ENCODE measurements around the gene PGS1. TPM values are rescaled to one million over a fixed set of nuclear protein-coding genes. Genes with fewer than 3 reads are reported as not detected.

The PGS1 gene
- total RNA-seq, 1 donor from 2014 or later = 50.2 TPM

GRCh38 chr17:78341559-78342448 lies 36.6 kb upstream of the PGS1 start:
- Mint-ChIP-seq H3K4me1 (ENCODE audit: low read depth, unreplicated experiment) (peaks cover 3% of the 10 kb centered on the region), H3K27me3 (ENCODE audit: unreplicated experiment) (peaks cover 2% of the 10 kb centered on the region), H3K4me3 (ENCODE audit: unreplicated experiment) (no peak overlapping the region), H3K9me3 (ENCODE audit: unreplicated experiment) (peaks cover under 1% of the 10 kb centered on the region), H3K36me3 (ENCODE audit: unreplicated experiment) (no peaks in the 10 kb centered on the region), H3K27ac (ENCODE audit: unreplicated experiment) (no peak overlapping the region)
- TF ChIP-seq CTCF (IDR thresholded peaks at IDR 0.05; ENCODE audit: partially characterized antibody, unreplicated experiment) = no peak
- peak; percentile 65 for DNase-seq

- Mint-ChIP-seq H3K4me3 (ENCODE audit: unreplicated experiment) (peak overlapping the region; percentile 7), H3K9me3 (ENCODE audit: unreplicated experiment) (peaks cover 2% of the 10 kb centered on the region), H3K27ac (ENCODE audit: unreplicated experiment) (no peak overlapping the region), H3K27me3 (ENCODE audit: unreplicated experiment) (peaks cover 2% of the 10 kb centered on the region), H3K4me1 (ENCODE audit: low read depth, unreplicated experiment) (peaks cover 3% of the 10 kb centered on the region), H3K36me3 (ENCODE audit: unreplicated experiment) (no peaks in the 10 kb centered on the region)
- DNase-seq = no peak
- TF ChIP-seq CTCF (IDR thresholded peaks at IDR 0.05; ENCODE audit: partially characterized antibody, unreplicated experiment) = no peak
Observed at GRCh38 chr17:78342449-78343186, 35.8 kb upstream of the PGS1 start.

GRCh38 chr17:78343187-78343542 lies 35.3 kb upstream of the PGS1 start:
- TF ChIP-seq CTCF (IDR thresholded peaks at IDR 0.05; ENCODE audit: partially characterized antibody, unreplicated experiment) = no peak

GRCh38 chr17:78343543-78344201 lies 34.8 kb upstream of the PGS1 start:
- Mint-ChIP-seq H3K36me3 (ENCODE audit: unreplicated experiment) (no peaks in the 10 kb centered on the region), H3K27me3 (ENCODE audit: unreplicated experiment) (peaks cover 2% of the 10 kb centered on the region), H3K4me1 (ENCODE audit: low read depth, unreplicated experiment) (peaks cover 3% of the 10 kb centered on the region), H3K4me3 (ENCODE audit: unreplicated experiment) (no peak overlapping the region), H3K9me3 (ENCODE audit: unreplicated experiment) (peaks cover 2% of the 10 kb centered on the region), H3K27ac (ENCODE audit: unreplicated experiment) (no peak overlapping the region)
- DNase-seq = no peak
- TF ChIP-seq CTCF (IDR thresholded peaks at IDR 0.05; ENCODE audit: partially characterized antibody, unreplicated experiment) = no peak

More at GRCh38 chr17:78343187-78343542, 35.3 kb upstream of the PGS1 start:
- Mint-ChIP-seq H3K27me3 (ENCODE audit: unreplicated experiment) (peaks cover 2% of the 10 kb centered on the region), H3K4me3 (ENCODE audit: unreplicated experiment) (no peak overlapping the region), H3K27ac (ENCODE audit: unreplicated experiment) (no peak overlapping the region), H3K4me1 (ENCODE audit: low read depth, unreplicated experiment) (peaks cover 3% of the 10 kb centered on the region), H3K9me3 (ENCODE audit: unreplicated experiment) (peaks cover 2% of the 10 kb centered on the region), H3K36me3 (ENCODE audit: unreplicated experiment) (no peaks in the 10 kb centered on the region)
- no peak for DNase-seq

Measured in glutamatergic neuron (in vitro differentiated cells).